ENCODE data around the gene TMEM220. TPM values are rescaled to one million over a fixed set of nuclear protein-coding genes. Genes with fewer than 3 reads are reported as not detected.

TMEM220 gene
- total RNA-seq, 1 donor from 2014 or later = 1.3 TPM

DNA sequence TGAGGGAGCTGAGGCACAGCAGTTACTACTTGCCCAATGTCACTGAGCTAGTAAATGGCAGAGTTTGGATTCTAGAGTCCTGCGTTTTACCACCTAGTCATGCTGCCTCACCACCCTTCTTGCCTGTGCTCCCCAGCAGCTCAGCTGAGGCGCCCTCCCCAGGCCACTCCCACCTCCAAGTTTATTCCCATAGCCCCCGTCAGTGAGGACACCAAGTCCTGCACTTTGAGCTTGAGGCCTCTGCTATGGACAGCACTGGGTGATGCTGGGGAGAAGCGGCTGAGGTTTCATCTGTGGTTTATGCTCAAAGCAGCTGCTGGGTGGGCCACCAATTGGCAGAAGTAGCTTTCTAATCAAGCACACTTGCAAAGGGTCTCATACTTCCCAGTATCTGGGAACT lies 37.4 kb upstream of the TMEM220 start:
- DNase-seq (ENCODE audit: low spot score) = no peak

DNA sequence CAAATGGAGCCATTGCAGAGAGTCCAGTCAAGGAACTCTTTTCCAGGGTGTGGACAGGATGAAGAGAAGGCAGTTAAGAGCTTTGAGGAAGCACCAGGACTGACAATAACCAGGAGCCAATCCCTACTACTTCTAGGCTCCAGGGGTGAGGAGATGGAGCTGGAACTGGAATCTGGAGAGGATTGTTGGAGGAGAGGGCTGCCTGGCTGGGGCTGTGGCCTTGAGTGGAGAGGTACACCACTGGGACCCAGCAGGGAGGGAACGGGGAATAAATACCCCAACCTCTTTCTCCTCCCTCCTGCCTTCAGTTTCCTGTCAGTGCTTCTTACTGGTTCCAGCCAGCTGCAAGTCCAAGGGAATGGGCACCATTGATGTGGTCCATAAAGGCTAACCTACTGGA lies 32.2 kb upstream of the TMEM220 start:
- no peak overlapping the region for H3K4me3 Mint-ChIP-seq
- intact Hi-C loops (cut with micrococcal nuclease) = no loop called here
- DNase-seq (ENCODE audit: low spot score) = no peak
- no peaks in the 10 kb centered on the region for H3K27me3 Mint-ChIP-seq (ENCODE audit: insufficient read depth)
- no peak overlapping the region for H3K27ac Mint-ChIP-seq
- H3K4me1 Mint-ChIP-seq (ENCODE audit: low read depth) = no peaks in the 10 kb centered on the region
- H3K9me3 Mint-ChIP-seq = no peaks in the 10 kb centered on the region
- H3K36me3 Mint-ChIP-seq (ENCODE audit: low read depth) = no peaks in the 10 kb centered on the region

More for the DNA sequence above, 37.4 kb upstream of the TMEM220 start:
- H3K27ac Mint-ChIP-seq = no peak overlapping the region
- intact Hi-C loops (cut with micrococcal nuclease) = no loop called here
- H3K36me3 Mint-ChIP-seq (ENCODE audit: low read depth) = no peaks in the 10 kb centered on the region
- no peaks in the 10 kb centered on the region for H3K4me1 Mint-ChIP-seq (ENCODE audit: low read depth)
- H3K4me3 Mint-ChIP-seq = no peak overlapping the region
- H3K9me3 Mint-ChIP-seq = peaks cover 8% of the 10 kb centered on the region
- no peaks in the 10 kb centered on the region for H3K27me3 Mint-ChIP-seq (ENCODE audit: insufficient read depth)

DNA sequence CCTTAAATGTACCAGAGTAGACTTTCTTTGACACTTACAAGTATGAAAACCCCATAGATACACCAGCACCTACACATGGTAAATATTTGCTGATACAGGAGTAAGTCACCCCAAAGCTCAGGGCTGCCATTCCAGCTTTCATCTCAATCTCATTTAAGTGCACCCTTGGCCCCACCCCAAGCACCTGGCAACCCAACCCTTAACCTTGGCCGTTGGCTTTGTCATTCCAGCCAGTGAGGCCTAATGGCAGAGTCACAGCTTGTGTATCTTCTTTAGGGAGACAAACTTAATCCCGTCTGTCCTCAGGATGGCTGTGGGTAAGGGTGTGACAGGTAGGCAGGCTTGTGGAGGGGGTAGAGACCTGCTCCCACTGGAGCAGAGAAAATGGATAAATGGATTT lies 31.5 kb upstream of the TMEM220 start:
- Mint-ChIP-seq H3K4me3 (no peak overlapping the region), H3K36me3 (ENCODE audit: low read depth) (no peaks in the 10 kb centered on the region), H3K4me1 (ENCODE audit: low read depth) (no peaks in the 10 kb centered on the region), H3K9me3 (no peaks in the 10 kb centered on the region), H3K27me3 (ENCODE audit: insufficient read depth) (no peaks in the 10 kb centered on the region), H3K27ac (no peak overlapping the region)
- intact Hi-C loops (cut with micrococcal nuclease) = no loop called here
- no peak for DNase-seq (ENCODE audit: low spot score)

DNA sequence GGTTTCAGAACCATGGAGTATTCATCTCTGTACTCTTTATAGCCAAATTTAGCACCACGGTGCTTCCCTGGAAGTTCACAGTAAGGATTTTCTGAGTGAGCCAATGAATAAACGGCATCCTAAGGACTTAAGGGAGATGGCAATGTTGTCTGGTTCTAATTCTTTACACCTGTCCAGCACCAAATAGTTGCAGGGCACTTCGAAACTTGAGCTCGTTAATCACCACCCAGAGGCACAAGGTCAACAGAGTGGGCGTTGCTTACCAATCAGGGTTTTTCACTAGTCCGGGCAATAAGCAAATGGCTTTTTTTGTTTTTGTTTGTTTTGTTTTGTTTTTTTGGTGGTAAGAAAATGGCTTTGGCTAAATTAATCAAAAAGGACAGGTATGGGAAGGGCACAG lies 28.2 kb upstream of the TMEM220 start:
- no peak for DNase-seq (ENCODE audit: low spot score)
- intact Hi-C loops (cut with micrococcal nuclease) = loop anchor here (5.0 kb wide), 1 partner anchor 49 kb away; no protein-coding TSS in a partner anchor
- Mint-ChIP-seq H3K4me3 (no peak overlapping the region), H3K27me3 (ENCODE audit: insufficient read depth) (peaks cover 2% of the 10 kb centered on the region), H3K27ac (no peak overlapping the region), H3K4me1 (ENCODE audit: low read depth) (no peaks in the 10 kb centered on the region), H3K36me3 (ENCODE audit: low read depth) (no peaks in the 10 kb centered on the region), H3K9me3 (no peaks in the 10 kb centered on the region)

DNA sequence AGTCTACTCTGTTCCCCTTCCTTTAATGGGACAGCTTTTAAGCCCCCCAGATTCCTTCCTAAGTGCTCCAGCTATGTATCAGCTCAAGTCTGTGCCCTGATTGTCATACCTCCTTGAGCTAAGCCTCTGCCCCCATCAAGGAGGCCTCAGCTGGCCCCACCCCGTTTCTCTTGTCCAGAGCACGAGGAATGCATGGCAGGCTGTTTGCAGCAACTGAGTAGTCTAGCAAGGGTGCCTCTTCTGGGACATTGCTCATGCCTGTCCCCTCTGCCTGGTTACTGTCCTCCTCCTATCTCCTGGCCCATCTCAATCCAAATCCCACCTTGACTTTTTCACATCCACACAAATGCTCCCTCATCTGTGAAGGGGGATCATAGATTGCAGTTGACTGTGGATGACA lies 27.8 kb upstream of the TMEM220 start:
- H3K36me3 Mint-ChIP-seq (ENCODE audit: low read depth) = no peaks in the 10 kb centered on the region
- H3K4me1 Mint-ChIP-seq (ENCODE audit: low read depth) = no peaks in the 10 kb centered on the region
- no peak for DNase-seq (ENCODE audit: low spot score)
- H3K27ac Mint-ChIP-seq = no peak overlapping the region
- no peak overlapping the region for H3K4me3 Mint-ChIP-seq
- intact Hi-C loops (cut with micrococcal nuclease) = loop anchor here (5.0 kb wide), 1 partner anchor 50 kb away; no protein-coding TSS in a partner anchor
- H3K27me3 Mint-ChIP-seq (ENCODE audit: insufficient read depth) = peaks cover 2% of the 10 kb centered on the region
- no peaks in the 10 kb centered on the region for H3K9me3 Mint-ChIP-seq

DNA sequence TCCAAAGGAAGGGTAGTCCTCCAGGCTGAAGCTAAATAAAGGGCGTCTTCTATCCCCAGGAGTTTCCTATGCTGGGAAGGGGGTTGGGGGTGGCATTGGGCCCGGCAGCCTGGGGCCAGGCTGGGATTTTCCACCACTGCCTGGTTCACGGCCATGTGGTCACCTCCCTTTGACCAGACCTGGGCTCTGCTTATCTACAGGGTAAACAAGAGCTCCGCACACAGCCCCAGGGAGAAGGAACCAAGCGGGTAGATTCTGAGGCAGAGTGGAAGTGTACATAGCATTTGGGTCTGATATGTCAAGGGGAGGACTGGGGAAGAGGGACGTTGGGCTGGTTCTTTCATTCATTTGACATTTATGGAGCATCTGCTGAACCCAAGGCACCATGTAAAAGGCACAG lies 27.2 kb upstream of the TMEM220 start:
- DNase-seq (ENCODE audit: low spot score) = no peak
- Mint-ChIP-seq H3K36me3 (ENCODE audit: low read depth) (no peaks in the 10 kb centered on the region), H3K27me3 (ENCODE audit: insufficient read depth) (peaks cover 2% of the 10 kb centered on the region), H3K9me3 (no peaks in the 10 kb centered on the region), H3K27ac (no peak overlapping the region), H3K4me3 (no peak overlapping the region), H3K4me1 (ENCODE audit: low read depth) (no peaks in the 10 kb centered on the region)
- intact Hi-C loops (cut with micrococcal nuclease) = loop anchor here (5.0 kb wide), 1 partner anchor 50 kb away; no protein-coding TSS in a partner anchor

DNA sequence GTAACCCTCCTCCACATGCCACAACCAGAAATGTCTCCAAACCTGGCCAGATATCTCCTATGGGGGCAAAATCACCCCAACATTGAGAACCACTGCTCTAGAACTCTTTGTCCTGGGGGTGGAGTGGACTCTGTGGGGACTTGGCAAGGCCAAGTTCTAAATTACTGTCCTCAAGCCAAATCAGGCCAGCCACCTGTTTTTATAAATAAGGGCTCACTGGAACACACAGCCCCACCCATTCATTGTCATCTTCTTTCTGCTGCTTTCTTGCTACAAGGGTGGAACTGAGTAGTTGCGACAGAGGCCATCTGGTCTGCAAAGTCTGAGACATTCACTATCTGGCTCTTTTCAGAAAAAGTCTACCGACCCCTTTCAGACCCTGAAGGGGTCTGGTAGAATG lies 26.8 kb upstream of the TMEM220 start:
- H3K27ac Mint-ChIP-seq = no peak overlapping the region
- intact Hi-C loops (cut with micrococcal nuclease) = loop anchor here (5.0 kb wide), 1 partner anchor 51 kb away; no protein-coding TSS in a partner anchor

DNA sequence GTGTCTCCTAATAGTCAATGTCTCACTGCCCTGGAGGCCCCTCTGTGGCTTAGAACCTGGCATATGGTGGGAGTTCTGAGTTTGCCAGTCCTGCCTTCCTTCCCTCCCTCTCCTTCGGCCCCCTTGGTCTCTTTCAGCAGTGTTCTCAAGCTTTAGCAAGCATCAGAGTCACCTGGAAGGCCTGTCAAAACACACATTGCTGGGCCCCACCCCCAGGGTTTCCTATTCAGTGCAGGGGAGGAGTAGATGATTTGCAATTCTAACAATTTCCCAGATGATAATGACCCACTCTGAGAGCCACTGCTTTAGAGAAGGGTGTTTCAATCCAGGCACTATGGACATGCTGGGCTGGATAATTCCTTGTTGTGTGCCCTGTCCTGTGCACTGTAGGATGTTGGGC lies 26.4 kb upstream of the TMEM220 start:
- no peak for DNase-seq (ENCODE audit: low spot score)
- H3K9me3 Mint-ChIP-seq = no peaks in the 10 kb centered on the region
- peak overlapping the region; percentile 54 for H3K27ac Mint-ChIP-seq
- H3K4me3 Mint-ChIP-seq = no peak overlapping the region
- H3K4me1 Mint-ChIP-seq (ENCODE audit: low read depth) = no peaks in the 10 kb centered on the region
- intact Hi-C loops (cut with micrococcal nuclease) = loop anchor here (5.0 kb wide), 1 partner anchor 51 kb away; no protein-coding TSS in a partner anchor
- no peaks in the 10 kb centered on the region for H3K36me3 Mint-ChIP-seq (ENCODE audit: low read depth)
- peaks cover 2% of the 10 kb centered on the region for H3K27me3 Mint-ChIP-seq (ENCODE audit: insufficient read depth)

More for the DNA sequence above, 26.8 kb upstream of the TMEM220 start:
- Mint-ChIP-seq H3K4me3 (no peak overlapping the region), H3K27me3 (ENCODE audit: insufficient read depth) (peaks cover 2% of the 10 kb centered on the region), H3K9me3 (no peaks in the 10 kb centered on the region), H3K4me1 (ENCODE audit: low read depth) (no peaks in the 10 kb centered on the region), H3K36me3 (ENCODE audit: low read depth) (no peaks in the 10 kb centered on the region)
- DNase-seq (ENCODE audit: low spot score) = no peak

DNA sequence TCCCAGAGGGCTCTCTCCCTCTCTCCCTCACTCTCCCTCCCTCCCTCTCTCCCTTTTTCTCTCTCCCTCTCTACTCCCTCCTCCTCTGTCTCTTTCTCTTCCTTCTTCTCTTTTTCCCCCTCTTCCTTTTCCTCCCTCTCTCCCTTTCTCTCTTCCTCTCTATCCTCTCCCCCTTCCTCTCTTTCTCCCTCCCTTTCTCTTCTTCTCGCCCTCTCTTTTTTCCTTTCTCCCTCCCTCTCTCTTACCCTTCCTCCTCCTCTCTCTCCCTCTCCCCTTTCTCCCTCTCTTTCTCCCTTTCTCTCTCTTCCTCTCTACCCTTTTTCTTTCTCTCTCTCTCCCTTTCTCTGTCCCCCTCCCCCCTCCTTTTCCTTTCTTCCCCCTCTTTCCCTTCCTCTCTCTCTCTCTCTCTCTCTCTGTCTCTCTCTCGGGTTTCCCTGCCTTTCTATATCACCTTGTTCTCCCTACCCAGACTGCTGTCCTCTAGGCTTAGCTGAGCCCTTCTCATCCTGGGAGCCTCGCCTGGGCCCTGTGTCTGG lies 25.8 kb upstream of the TMEM220 start:
- H3K4me3 Mint-ChIP-seq = no peak overlapping the region
- peak overlapping the region; percentile 54 for H3K27ac Mint-ChIP-seq
- DNase-seq (ENCODE audit: low spot score) = no peak
- no peaks in the 10 kb centered on the region for H3K36me3 Mint-ChIP-seq (ENCODE audit: low read depth)
- peaks cover 2% of the 10 kb centered on the region for H3K27me3 Mint-ChIP-seq (ENCODE audit: insufficient read depth)
- no peaks in the 10 kb centered on the region for H3K4me1 Mint-ChIP-seq (ENCODE audit: low read depth)
- intact Hi-C loops (cut with micrococcal nuclease) = loop anchor here (5.0 kb wide), 1 partner anchor 52 kb away; no protein-coding TSS in a partner anchor
- no peaks in the 10 kb centered on the region for H3K9me3 Mint-ChIP-seq

DNA sequence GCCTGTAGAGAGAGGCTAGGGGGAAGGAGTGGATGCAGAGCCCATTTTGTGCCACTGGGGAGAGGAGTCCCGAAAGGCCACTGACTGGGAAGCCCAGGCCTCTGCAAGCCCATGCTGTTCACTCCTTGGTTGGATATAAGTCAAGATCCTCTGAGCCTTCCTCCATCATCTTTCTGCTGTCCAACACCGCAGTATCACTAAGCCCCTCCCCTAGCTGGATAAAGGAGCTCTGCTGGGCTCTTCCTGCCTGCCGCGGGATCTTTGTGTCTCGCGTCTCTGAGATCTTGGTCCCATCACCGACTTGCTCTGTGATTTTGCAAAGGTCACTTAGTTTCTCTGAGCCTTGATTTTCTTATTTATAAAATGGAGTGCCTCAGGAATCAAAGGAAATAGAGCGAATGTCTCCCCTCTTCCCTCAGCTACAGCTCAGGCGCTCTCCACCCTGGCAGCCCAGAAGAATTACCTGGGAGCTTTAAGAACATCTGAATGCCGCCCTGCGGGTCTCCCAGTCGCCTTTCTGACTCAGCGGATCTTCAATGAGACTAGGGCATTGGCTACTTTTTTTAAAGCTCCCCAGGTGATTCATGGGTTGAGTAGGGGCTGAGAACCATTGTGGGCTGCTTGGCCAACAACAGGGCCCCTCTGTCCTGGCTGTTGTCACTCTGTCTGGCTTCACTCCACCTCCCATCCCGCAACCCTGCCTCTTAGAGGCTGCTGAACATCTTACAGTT lies 25.2 kb upstream of the TMEM220 start:
- intact Hi-C loops (cut with micrococcal nuclease) = loop anchor here (5.0 kb wide), 1 partner anchor 52 kb away; no protein-coding TSS in a partner anchor
- no peak overlapping the region for H3K4me3 Mint-ChIP-seq
- no peaks in the 10 kb centered on the region for H3K4me1 Mint-ChIP-seq (ENCODE audit: low read depth)
- no peaks in the 10 kb centered on the region for H3K36me3 Mint-ChIP-seq (ENCODE audit: low read depth)
- no peaks in the 10 kb centered on the region for H3K9me3 Mint-ChIP-seq
- no peak for DNase-seq (ENCODE audit: low spot score)
- peaks cover 2% of the 10 kb centered on the region for H3K27me3 Mint-ChIP-seq (ENCODE audit: insufficient read depth)
- H3K27ac Mint-ChIP-seq = no peak overlapping the region

DNA sequence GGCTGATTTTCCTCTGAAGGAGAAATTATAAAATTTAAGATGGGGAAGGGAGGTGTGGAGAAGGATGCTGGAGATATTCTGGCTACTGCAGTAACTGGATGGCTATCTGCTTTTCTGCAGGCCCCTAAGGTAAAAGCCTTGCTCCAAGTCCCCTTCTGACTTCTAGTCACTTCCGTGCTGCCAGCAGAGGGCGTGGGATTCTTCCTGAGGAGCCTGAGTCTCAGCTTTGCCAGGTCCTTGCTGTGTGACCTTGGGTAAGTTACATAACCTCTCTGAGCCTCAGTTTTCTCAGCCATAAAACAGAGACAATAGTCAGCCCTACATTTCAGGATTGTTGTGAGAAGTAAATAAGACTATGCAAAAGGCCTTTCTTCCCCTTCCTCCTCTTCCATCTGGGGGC lies 24.3 kb upstream of the TMEM220 start:
- H3K27me3 Mint-ChIP-seq (ENCODE audit: insufficient read depth) = peaks cover 2% of the 10 kb centered on the region
- H3K4me3 Mint-ChIP-seq = no peak overlapping the region
- no peaks in the 10 kb centered on the region for H3K9me3 Mint-ChIP-seq
- no peaks in the 10 kb centered on the region for H3K36me3 Mint-ChIP-seq (ENCODE audit: low read depth)
- DNase-seq (ENCODE audit: low spot score) = no peak
- intact Hi-C loops (cut with micrococcal nuclease) = no loop called here
- no peaks in the 10 kb centered on the region for H3K4me1 Mint-ChIP-seq (ENCODE audit: low read depth)
- H3K27ac Mint-ChIP-seq = no peak overlapping the region

DNA sequence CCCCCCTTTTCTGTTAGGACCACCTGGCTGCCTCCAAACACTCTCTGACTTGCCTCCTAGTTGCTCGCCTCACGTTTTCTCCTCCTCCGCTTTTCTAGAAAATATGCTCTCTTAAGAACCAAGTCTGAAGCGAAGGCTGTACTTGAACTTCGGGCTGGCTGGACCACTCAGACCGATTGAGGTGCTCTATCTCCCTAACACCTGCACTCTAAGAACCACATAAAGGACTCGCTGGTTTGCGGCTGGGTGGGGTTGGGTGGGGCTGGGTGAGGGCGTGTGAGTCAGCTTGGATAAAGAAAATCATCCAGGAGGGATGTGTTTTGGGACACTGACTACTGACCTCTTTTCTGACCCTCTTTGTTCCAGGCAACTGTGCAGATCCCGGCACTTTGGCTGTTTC lies 22.9 kb upstream of the TMEM220 start:
- Mint-ChIP-seq H3K4me1 (ENCODE audit: low read depth) (no peaks in the 10 kb centered on the region), H3K27me3 (ENCODE audit: insufficient read depth) (peaks cover 2% of the 10 kb centered on the region), H3K27ac (no peak overlapping the region), H3K36me3 (ENCODE audit: low read depth) (no peaks in the 10 kb centered on the region), H3K4me3 (no peak overlapping the region), H3K9me3 (no peaks in the 10 kb centered on the region)
- DNase-seq (ENCODE audit: low spot score) = no peak
- intact Hi-C loops (cut with micrococcal nuclease) = no loop called here

DNA sequence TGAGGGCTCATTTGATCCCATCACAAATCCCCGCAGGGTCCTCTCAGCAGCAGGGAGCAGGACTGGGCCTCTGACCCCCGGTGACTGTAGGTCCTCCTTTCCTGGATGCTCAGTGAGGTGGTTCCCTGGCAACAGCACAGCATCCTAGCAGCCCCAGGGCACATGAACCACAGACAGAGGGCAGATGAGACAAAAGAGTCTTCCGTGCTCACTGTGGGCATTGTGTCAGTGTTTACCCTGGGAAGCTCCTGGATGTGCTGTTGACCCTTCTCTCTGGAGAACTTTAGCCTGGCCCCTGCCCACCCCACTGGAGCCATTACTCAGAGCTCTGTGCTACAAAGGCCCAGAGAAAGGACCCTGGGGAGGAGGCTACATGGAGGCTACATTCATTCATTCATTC lies 21.7 kb upstream of the TMEM220 start:
- intact Hi-C loops (cut with micrococcal nuclease) = no loop called here
- Mint-ChIP-seq H3K9me3 (no peaks in the 10 kb centered on the region), H3K4me3 (no peak overlapping the region), H3K4me1 (ENCODE audit: low read depth) (no peaks in the 10 kb centered on the region), H3K27ac (no peak overlapping the region), H3K36me3 (ENCODE audit: low read depth) (no peaks in the 10 kb centered on the region), H3K27me3 (ENCODE audit: insufficient read depth) (peaks cover 4% of the 10 kb centered on the region)
- no peak for DNase-seq (ENCODE audit: low spot score)

Data from activated T-helper 1 cell treated with anti-CD3 and anti-CD28 coated beads, Interleukin-12 subunit alpha, Interleukin-12 subunit beta, Interleukin-2, Interleukin-4 antibody, amounts not matched to agents 30 ng/mL and 10 ng/mL and 1 ng/mL, durations not matched to agents 14 hours and 24 hours and 36 hours (primary cell).